Hepatocyte (in vitro differentiated cells): ENCODE data around the gene CASTOR2. TPM values are rescaled to one million over a fixed set of nuclear protein-coding genes. Genes with fewer than 3 reads are reported as not detected.

Source experiments
- DNase-seq: peaks from one replicate; pipeline ENCODE4 v3.0.0-alpha.2; 2016; ENCODE audit warnings: low spot score
- H2AFZ ChIP-seq: fragments of 200-600 bp; sonication (generic); 2 replicates; pipeline ENCODE4 v1.6.0; 2016; ENCODE audit warnings: antibody characterized with exemption, mild to moderate bottlenecking
- H3K27ac ChIP-seq: fragments of 200-600 bp; sonication (generic); 2 replicates; pipeline ENCODE4 v1.5.1; 2016; ENCODE audit warnings: mild to moderate bottlenecking
- H3K27me3 ChIP-seq: fragments of 200-600 bp; sonication (generic); 2 replicates; pipeline ENCODE4 v1.6.1; 2016
- H3K36me3 ChIP-seq: fragments of 200-600 bp; sonication (generic); replicated peaks from 2 replicates; pipeline ENCODE4 v1.5.1; 2016; ENCODE audit warnings: low read depth; ENCODE audit not compliant: insufficient read depth
- H3K4me1 ChIP-seq: fragments of 200-600 bp; sonication (generic); 2 replicates; pipeline ENCODE4 v1.5.1; 2016; ENCODE audit warnings: mild to moderate bottlenecking, moderate library complexity; ENCODE audit not compliant: insufficient read depth
- H3K4me2 ChIP-seq: fragments of 200-600 bp; sonication (generic); 2 replicates; pipeline ENCODE4 v1.6.0; 2016
- H3K4me3 ChIP-seq: fragments of 200-600 bp; sonication (generic); 2 replicates; pipeline ENCODE4 v1.5.1; 2016; ENCODE audit warnings: mild to moderate bottlenecking
- H3K79me2 ChIP-seq: fragments of 200-600 bp; sonication (generic); 2 replicates; pipeline ENCODE4 v1.6.0; 2017; ENCODE audit warnings: mild to moderate bottlenecking
- H3K9me2 ChIP-seq: fragments of 200-600 bp; sonication (generic); replicated peaks from 2 replicates; pipeline ENCODE4 v1.6.0; 2017; ENCODE audit warnings: mild to moderate bottlenecking; ENCODE audit not compliant: insufficient read depth
- H3K9me3 ChIP-seq: fragments of 200-600 bp; sonication (generic); 2 replicates; pipeline ENCODE4 v1.5.1; 2016; ENCODE audit warnings: low read depth, mild to moderate bottlenecking
- H4K20me1 ChIP-seq: fragments of 200-600 bp; sonication (generic); 2 replicates; pipeline ENCODE4 v1.6.0; 2016; ENCODE audit warnings: mild to moderate bottlenecking; ENCODE audit not compliant: insufficient read depth, poor library complexity, severe bottlenecking
- EZH2 ChIP-seq: fragments of 200-600 bp; sonication (generic); IDR thresholded peaks from 2 replicates; pipeline ENCODE4 v1.6.1; 2016; ENCODE audit warnings: antibody characterized with exemption, mild to moderate bottlenecking, borderline replicate concordance
- EZH2phosphoT487 ChIP-seq: fragments of 200-600 bp; sonication (generic); IDR thresholded peaks from one replicate; pipeline ENCODE4 v1.6.1; 2018; ENCODE audit warnings: antibody characterized with exemption, mild to moderate bottlenecking, low read depth, moderate library complexity; ENCODE audit not compliant: unreplicated experiment, severe bottlenecking
- WGBS: methylation state at CpG from one replicate; pipeline ENCODE4 v1.1.6; 2016; ENCODE audit warnings: low lambda C conversion rate; ENCODE audit errors: missing lambda C conversion rate; 5-methylcytosine and 5-hydroxymethylcytosine counted together
- polyA plus RNA-seq: library from polyadenylated mRNA; unstranded; fragments of >200 nt; fragmentation: Nextera tagmentation; extraction: Ambion mirVana; gene quantifications from 2 replicates; pipeline ENCODE4 v1.2.1, GENCODE V29; 2016
- total RNA-seq: library from RNA; depleted of rRNA; stranded (reverse); fragments of >200 nt; gene quantifications from 2 replicates; pipeline ENCODE4 v1.2.3, GENCODE V29; 2014
- TF ChIP-seq, protein P1 (sequence below): fragments of 200-600 bp; sonication (generic); IDR thresholded peaks from 2 replicates; pipeline ENCODE4 v1.5.1; 2016; ENCODE audit warnings: antibody characterized with exemption, mild to moderate bottlenecking; ENCODE audit not compliant: poor library complexity

Gene CASTOR2
- total and polyA plus RNA-seq, 2 experiments from 2014 or later: 11.5 to 19.9 TPM

DNA sequence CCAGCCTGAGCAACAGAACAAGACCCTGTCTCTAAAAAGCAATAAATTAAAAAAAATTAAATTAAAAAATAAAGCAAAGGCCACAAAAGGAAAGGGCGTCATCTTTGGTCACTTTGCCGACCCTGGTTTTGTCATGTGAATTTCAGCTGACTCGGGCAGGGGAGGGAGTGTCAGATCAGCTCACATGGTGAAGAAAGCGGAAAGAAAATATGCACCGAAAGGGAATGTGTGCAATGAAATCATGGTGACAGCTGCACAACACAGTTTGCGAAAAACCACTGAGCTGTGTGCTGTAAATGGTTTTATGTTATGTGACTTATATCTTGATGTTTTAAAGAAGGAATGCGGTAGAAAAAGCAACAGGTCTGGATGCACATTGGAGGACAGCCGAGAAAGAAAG is 69.3 kb downstream of the CASTOR2 start:
- Histone ChIP-seq H3K79me2 (no peaks in the 10 kb centered on the region), H4K20me1 (no peaks in the 10 kb centered on the region), H3K4me1 (no peaks in the 10 kb centered on the region), H3K36me3 (no peaks in the 10 kb centered on the region), H3K9me3 (no peaks in the 10 kb centered on the region), H3K27ac (no peak overlapping the region), H3K4me2 (no peak overlapping the region), H3K4me3 (no peak overlapping the region), H3K27me3 (no peaks in the 10 kb centered on the region), H3K9me2 (no peaks in the 10 kb centered on the region), H2AFZ (no peak overlapping the region)
- 87% methylated on average over 8 of the region's 8 CpGs for WGBS
- TF ChIP-seq, protein P1, sequence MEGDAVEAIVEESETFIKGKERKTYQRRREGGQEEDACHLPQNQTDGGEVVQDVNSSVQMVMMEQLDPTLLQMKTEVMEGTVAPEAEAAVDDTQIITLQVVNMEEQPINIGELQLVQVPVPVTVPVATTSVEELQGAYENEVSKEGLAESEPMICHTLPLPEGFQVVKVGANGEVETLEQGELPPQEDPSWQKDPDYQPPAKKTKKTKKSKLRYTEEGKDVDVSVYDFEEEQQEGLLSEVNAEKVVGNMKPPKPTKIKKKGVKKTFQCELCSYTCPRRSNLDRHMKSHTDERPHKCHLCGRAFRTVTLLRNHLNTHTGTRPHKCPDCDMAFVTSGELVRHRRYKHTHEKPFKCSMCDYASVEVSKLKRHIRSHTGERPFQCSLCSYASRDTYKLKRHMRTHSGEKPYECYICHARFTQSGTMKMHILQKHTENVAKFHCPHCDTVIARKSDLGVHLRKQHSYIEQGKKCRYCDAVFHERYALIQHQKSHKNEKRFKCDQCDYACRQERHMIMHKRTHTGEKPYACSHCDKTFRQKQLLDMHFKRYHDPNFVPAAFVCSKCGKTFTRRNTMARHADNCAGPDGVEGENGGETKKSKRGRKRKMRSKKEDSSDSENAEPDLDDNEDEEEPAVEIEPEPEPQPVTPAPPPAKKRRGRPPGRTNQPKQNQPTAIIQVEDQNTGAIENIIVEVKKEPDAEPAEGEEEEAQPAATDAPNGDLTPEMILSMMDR: no peak
- TF ChIP-seq EZH2phosphoT487 (no peak), EZH2 (no peak)
- no peak for DNase-seq

DNA sequence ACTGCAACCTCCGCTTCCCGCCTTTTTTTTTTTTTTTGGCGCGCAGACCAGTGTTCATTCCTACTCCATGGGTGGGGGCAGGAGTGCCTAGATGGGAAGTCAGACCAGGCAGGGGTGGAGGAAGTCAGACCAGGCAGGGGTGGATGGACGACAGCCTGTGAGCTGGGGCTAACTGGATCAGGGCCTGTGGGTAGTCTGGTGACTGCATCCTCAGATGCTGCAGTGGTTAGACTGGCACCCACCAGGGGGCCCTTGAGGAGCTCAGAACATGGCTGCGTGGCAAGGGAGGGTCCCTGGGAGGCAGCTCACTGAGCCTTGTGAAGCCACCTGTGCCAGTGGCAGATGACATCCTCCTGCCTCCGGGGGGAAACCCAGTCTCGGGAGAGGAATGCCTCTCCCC is 74.0 kb downstream of the CASTOR2 start:
- WGBS: 90% methylated on average over 8 of the region's 8 CpGs
- TF ChIP-seq EZH2 (no peak), EZH2phosphoT487 (no peak)
- TF ChIP-seq, protein P1: no peak
- no peaks in the 10 kb centered on the region for H3K36me3 ChIP-seq

DNA sequence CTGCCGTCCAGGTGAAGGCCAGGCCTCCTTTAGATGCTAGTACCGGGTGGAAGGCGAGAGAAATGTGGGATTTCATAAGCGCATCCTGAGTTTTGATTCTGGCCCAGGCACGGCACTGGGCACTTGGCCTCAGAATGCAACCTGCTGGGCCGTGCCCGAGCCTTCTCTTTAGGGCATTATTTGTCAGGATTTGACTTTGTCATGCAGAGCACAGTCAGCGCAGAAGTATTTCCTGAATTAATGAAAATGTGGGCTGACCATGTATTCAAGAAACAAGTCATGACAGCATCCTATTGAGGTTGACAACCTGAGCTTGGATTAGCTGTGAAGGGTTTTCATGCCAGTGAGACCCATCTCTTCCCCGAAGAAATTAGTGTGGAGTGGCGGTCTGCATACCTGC is 74.7 kb downstream of the CASTOR2 start:
- no peaks in the 10 kb centered on the region for H3K4me1 ChIP-seq
- no peaks in the 10 kb centered on the region for H3K27me3 ChIP-seq
- 93% methylated on average over 10 of the region's 10 CpGs for WGBS
- no peak overlapping the region for H3K4me3 ChIP-seq
- H3K4me2 ChIP-seq: no peak overlapping the region
- TF ChIP-seq EZH2 (no peak), EZH2phosphoT487 (no peak)
- TF ChIP-seq, protein P1: no peak
- no peaks in the 10 kb centered on the region for H3K9me3 ChIP-seq
- no peak overlapping the region for H3K27ac ChIP-seq
- DNase-seq: no peak
- H3K36me3 ChIP-seq: no peaks in the 10 kb centered on the region
- H4K20me1 ChIP-seq: no peaks in the 10 kb centered on the region
- H3K79me2 ChIP-seq: no peaks in the 10 kb centered on the region
- no peaks in the 10 kb centered on the region for H3K9me2 ChIP-seq
- no peak overlapping the region for H2AFZ ChIP-seq

More for the DNA sequence above, 74.0 kb downstream of the CASTOR2 start:
- Histone ChIP-seq H3K4me2 (no peak overlapping the region), H3K9me3 (no peaks in the 10 kb centered on the region), H3K4me1 (no peaks in the 10 kb centered on the region), H2AFZ (no peak overlapping the region), H3K4me3 (no peak overlapping the region), H3K27ac (no peak overlapping the region), H3K79me2 (no peaks in the 10 kb centered on the region), H3K9me2 (no peaks in the 10 kb centered on the region), H4K20me1 (no peaks in the 10 kb centered on the region), H3K27me3 (no peaks in the 10 kb centered on the region)
- no peak for DNase-seq

GRCh38 chr7:75039709-75040108 is 75.2 kb downstream of the CASTOR2 start:
- H3K9me2 ChIP-seq: no peaks in the 10 kb centered on the region
- DNase-seq: no peak
- H3K4me1 ChIP-seq: no peaks in the 10 kb centered on the region
- H4K20me1 ChIP-seq: no peaks in the 10 kb centered on the region
- H2AFZ ChIP-seq: no peak overlapping the region
- no peaks in the 10 kb centered on the region for H3K9me3 ChIP-seq
- no peak overlapping the region for H3K4me3 ChIP-seq
- 78% methylated on average over 11 of the region's 11 CpGs for WGBS
- H3K27ac ChIP-seq: no peak overlapping the region
- TF ChIP-seq, protein P1: no peak
- TF ChIP-seq EZH2phosphoT487 (no peak), EZH2 (no peak)
- H3K79me2 ChIP-seq: no peaks in the 10 kb centered on the region
- H3K4me2 ChIP-seq: no peak overlapping the region
- H3K27me3 ChIP-seq: no peaks in the 10 kb centered on the region
- H3K36me3 ChIP-seq: no peaks in the 10 kb centered on the region
